Esophagus muscularis mucosa (tissue), 4 donors: ENCODE results near the gene KLF6. TPM values are rescaled to one million over a fixed set of nuclear protein-coding genes. Genes with fewer than 3 reads are reported as not detected.
A peak's percentile ranks its signal among the peaks of the same experiment; 100 is the strongest.

Experiments
- DNase-seq: peaks from one replicate; pipeline ENCODE4 v3.0.0-alpha.2; 2017; ENCODE audit errors: extremely low spot score
- H3K27ac ChIP-seq, 4 donors: fragments of 200-600 bp; sonication (generic); replicated peaks in 1 of 4; 1 replicate in 3 of 4; 2 replicates in 1 of 4; pipeline ENCODE4 v1.5.1; 2016 to 2019; ENCODE audit warnings: mild to moderate bottlenecking in 1 of 4
- H3K27me3 ChIP-seq, 4 donors: fragments of 200-600 bp; sonication (generic); one replicate each; pipeline versions ENCODE4 v1.5.1 to v1.6.0; 2016 to 2019
- H3K36me3 ChIP-seq, 4 donors: fragments of 200-600 bp; sonication (generic); one replicate each; pipeline ENCODE4 v1.5.1; 2016 to 2019
- H3K4me1 ChIP-seq, 4 donors: fragments of 200-600 bp; sonication (generic); one replicate each; pipeline ENCODE4 v1.5.1; 2016 to 2019
- H3K4me3 ChIP-seq, 4 donors: fragments of 200-600 bp; sonication (generic); 1 replicate in 2 of 4; 2 replicates in 2 of 4; pipeline ENCODE4 v1.5.1; 2016 to 2019; ENCODE audit warnings: mild to moderate bottlenecking in 4 of 4, moderate library complexity in 1 of 4
- H3K9me3 ChIP-seq, 4 donors: fragments of 200-600 bp; sonication (generic); 1 replicate in 3 of 4; 2 replicates in 1 of 4; pipeline ENCODE4 v1.5.1; 2016 to 2019
- CTCF ChIP-seq, 3 experiments: fragments of 200-600 bp in 2 of 3; fragments of 450-650 bp in 1 of 3; sonication (generic) in 2 of 3; IDR thresholded peaks; one replicate each; pipeline ENCODE4 v1.5.1; 2017 to 2019; ENCODE audit warnings: antibody characterized with exemption in 3 of 3, mild to moderate bottlenecking in 2 of 3, moderate library complexity in 1 of 3
- EP300 ChIP-seq: sonication (generic); formaldehyde crosslinking; IDR thresholded peaks from one replicate; pipeline ENCODE4 v1.6.1; 2017; ENCODE audit warnings: antibody characterized with exemption
- POLR2A ChIP-seq: fragments of 450-650 bp; IDR thresholded peaks from one replicate; pipeline ENCODE4 v1.6.1; 2017; ENCODE audit warnings: antibody characterized with exemption, moderate library complexity, mild to moderate bottlenecking, low read depth
- POLR2AphosphoS5 ChIP-seq, 2 donors: sonication (generic); formaldehyde crosslinking; IDR thresholded peaks; one replicate each; pipeline ENCODE4 v1.6.1; 2017; ENCODE audit warnings: antibody characterized with exemption in 2 of 2
- WGBS: methylation state at CpG from one replicate; pipeline ENCODE4 v1.1.5; 2018; 5-methylcytosine and 5-hydroxymethylcytosine counted together
- intact Hi-C: fragments of 100-400 bp; cut with DNase I; formaldehyde crosslinking; loops from one replicate; pipeline ENCODE4 v1.15.1; 2023
- total RNA-seq, 4 donors: library from RNA; depleted of rRNA; stranded (reverse); fragments of >200 nt; gene quantifications; one replicate each; pipeline versions ENCODE4 v1.1.0 to v1.2.1, GENCODE V29; 2016

The KLF6 gene
- total RNA-seq, 4 donors from 2014 or later = 114 to 145 (median 123) TPM

- TF ChIP-seq POLR2AphosphoS5 (IDR thresholded peaks at IDR 0.05) (peak in 1 of 2 donors; percentile 86), EP300 (peak; percentile 36), POLR2A (no peak)
- H3K4me1 ChIP-seq = peaks cover 40 to 55% (median 50%) of the 10 kb centered on the region in 4 donors
- peak overlapping the region; percentile 66 to 97 (median 87) for H3K4me3 ChIP-seq
- DNase-seq = no peak
- no peaks in the 10 kb centered on the region for H3K9me3 ChIP-seq
- H3K36me3 ChIP-seq = peaks cover 37 to 56% (median 44%) of the 10 kb centered on the region in 4 donors
- intact Hi-C loops = loop anchor here (5.0 to 10.0 kb wide), 5 partner anchors 460 to 982 kb away; no protein-coding TSS in a partner anchor
- peak overlapping the region; percentile 97 to 100 (median 99) for H3K27ac ChIP-seq
- 0% methylated on average over 13 of the region's 13 CpGs for WGBS
- no peaks in the 10 kb centered on the region for H3K27me3 ChIP-seq
These were observed 2.3 kb downstream of the KLF6 start for GRCh38 chr10:3782451-3783315.

- DNase-seq = no peak
- peak overlapping the region; percentile 97 to 100 (median 99) for H3K27ac ChIP-seq
- 0% methylated on average over 8 of the region's 8 CpGs for WGBS
- intact Hi-C loops = loop anchor here (5.0 to 10.0 kb wide), 5 partner anchors 460 to 983 kb away; no protein-coding TSS in a partner anchor
- H3K9me3 ChIP-seq = no peaks in the 10 kb centered on the region
- peak in 1 of 2 donors; percentile 54 for TF ChIP-seq POLR2AphosphoS5 (IDR thresholded peaks at IDR 0.05)
- no peak for TF ChIP-seq CTCF (IDR thresholded peaks at IDR 0.05)
- H3K27me3 ChIP-seq = no peaks in the 10 kb centered on the region
- peaks cover 39 to 62% (median 48%) of the 10 kb centered on the region in 4 donors for H3K36me3 ChIP-seq
- H3K4me3 ChIP-seq = peak overlapping the region; percentile 66 to 97 (median 87)
- H3K4me1 ChIP-seq = peaks cover 46 to 61% (median 56%) of the 10 kb centered on the region in 4 donors
These were observed 2.9 kb downstream of the KLF6 start for GRCh38 chr10:3782146-3782450.

GRCh38 chr10:3781468-3782145 is 3.4 kb downstream of the KLF6 start:
- H3K4me3 ChIP-seq = peak overlapping the region; percentile 66 to 97 (median 87)
- TF ChIP-seq CTCF (IDR thresholded peaks at IDR 0.05) (peak; percentile 56 to 73 (median 71)), EP300 (no peak)
- H3K27ac ChIP-seq = peak overlapping the region; percentile 97 to 100 (median 99)
- H3K4me1 ChIP-seq = peaks cover 47 to 63% (median 58%) of the 10 kb centered on the region in 4 donors
- 40% methylated on average over 19 of the region's 31 CpGs for WGBS
- DNase-seq = no peak
- H3K27me3 ChIP-seq = no peaks in the 10 kb centered on the region
- peaks cover 43 to 66% (median 49%) of the 10 kb centered on the region in 4 donors for H3K36me3 ChIP-seq
- intact Hi-C loops = loop anchor here (5.0 to 10.0 kb wide), 5 partner anchors 461 to 983 kb away; no protein-coding TSS in a partner anchor
- no peaks in the 10 kb centered on the region for H3K9me3 ChIP-seq

- Histone ChIP-seq H3K9me3 (no peaks in the 10 kb centered on the region), H3K36me3 (peaks cover 46 to 73% (median 55%) of the 10 kb centered on the region in 4 donors), H3K4me3 (peak overlapping the region; percentile 66 to 97 (median 87)), H3K27me3 (no peaks in the 10 kb centered on the region), H3K4me1 (peaks cover 52 to 63% (median 59%) of the 10 kb centered on the region in 4 donors), H3K27ac (peak overlapping the region; percentile 97 to 100 (median 99))
- DNase-seq = no peak
- TF ChIP-seq POLR2A (no peak), POLR2AphosphoS5 (IDR thresholded peaks at IDR 0.05) (no peak), EP300 (no peak), CTCF (IDR thresholded peaks at IDR 0.05) (no peak)
- WGBS = 15% methylated on average over 16 of the region's 16 CpGs
- intact Hi-C loops = loop anchor here (5.0 to 10.0 kb wide), 5 partner anchors 461 to 984 kb away; no protein-coding TSS in a partner anchor
These were observed 4.1 kb downstream of the KLF6 start for GRCh38 chr10:3780771-3781467.
